Skeletal muscle satellite cell (primary cell): ENCODE measurements around the gene SMIM45.
A peak's percentile ranks its signal among the peaks of the same experiment; 100 is the strongest.

ENCODE experiments used
- H3K27me3 ChIP-seq: 2 replicates; pipeline ENCODE4 v1.7.0; 2013; ENCODE audit warnings: low read length; ENCODE audit not compliant: control insufficient read depth, insufficient read depth
- H3K36me3 ChIP-seq: 2 replicates; pipeline ENCODE4 v1.7.0; 2013; ENCODE audit warnings: mild to moderate bottlenecking, control low read depth, low read length; ENCODE audit not compliant: insufficient read depth
- H3K4me1 ChIP-seq: 2 replicates; pipeline ENCODE4 v1.7.0; 2013; ENCODE audit warnings: low read length; ENCODE audit not compliant: control insufficient read depth, insufficient read depth
- H3K4me2 ChIP-seq: 2 replicates; pipeline ENCODE4 v1.7.0; 2013; ENCODE audit warnings: mild to moderate bottlenecking, low read length
- H3K4me3 ChIP-seq: 2 replicates; pipeline ENCODE4 v1.7.0; 2013; ENCODE audit warnings: low read length
- H3K9ac ChIP-seq: 2 replicates; pipeline ENCODE4 v1.7.0; 2013; ENCODE audit warnings: mild to moderate bottlenecking, low read depth, low read length, moderate library complexity
- H3K9me3 ChIP-seq: replicated peaks from 2 replicates; pipeline ENCODE4 v1.7.0; 2013; ENCODE audit warnings: mild to moderate bottlenecking, control low read depth, low read length

SMIM45 gene

DNA sequence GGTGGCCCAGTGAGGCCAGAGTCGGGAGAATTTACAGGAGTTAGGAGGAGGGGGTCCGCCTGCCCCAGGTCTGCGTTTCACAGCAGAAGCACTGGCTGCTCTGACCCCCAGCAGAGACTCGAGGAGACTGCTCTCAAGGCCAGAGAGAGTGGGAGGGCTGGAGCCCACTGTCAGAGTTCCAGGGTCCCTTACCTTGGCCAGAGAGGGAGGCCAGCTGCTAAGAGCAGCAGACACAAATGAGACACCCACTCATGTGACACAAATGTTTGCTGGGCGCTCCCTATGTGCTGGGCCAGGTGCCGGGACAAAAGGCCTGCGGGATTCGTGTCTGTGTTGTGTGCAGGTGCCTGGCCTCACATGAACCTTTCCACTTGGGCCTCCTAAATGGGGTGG lies 22.5 kb upstream of the SMIM45 start:
- Histone ChIP-seq H3K9ac (no peak overlapping the region), H3K4me1 (peaks cover 4% of the 10 kb centered on the region), H3K4me2 (no peak overlapping the region), H3K27me3 (peaks cover 14% of the 10 kb centered on the region), H3K36me3 (no peaks in the 10 kb centered on the region), H3K9me3 (no peaks in the 10 kb centered on the region), H3K4me3 (no peak overlapping the region)

- no peak overlapping the region for H3K4me2 ChIP-seq
- no peak overlapping the region for H3K4me3 ChIP-seq
- H3K27me3 ChIP-seq = no peaks in the 10 kb centered on the region
- no peak overlapping the region for H3K9ac ChIP-seq
- no peaks in the 10 kb centered on the region for H3K4me1 ChIP-seq
- no peaks in the 10 kb centered on the region for H3K36me3 ChIP-seq
- no peaks in the 10 kb centered on the region for H3K9me3 ChIP-seq
These were observed 20.2 kb upstream of the SMIM45 start for GRCh38 chr22:41931701-41932269.

- Histone ChIP-seq H3K27me3 (no peaks in the 10 kb centered on the region), H3K4me3 (no peak overlapping the region), H3K9ac (no peak overlapping the region), H3K9me3 (no peaks in the 10 kb centered on the region), H3K36me3 (no peaks in the 10 kb centered on the region), H3K4me2 (no peak overlapping the region), H3K4me1 (no peaks in the 10 kb centered on the region)
These were observed 19.6 kb upstream of the SMIM45 start for GRCh38 chr22:41932353-41932752.

GRCh38 chr22:41933411-41934177 lies 18.4 kb upstream of the SMIM45 start:
- Histone ChIP-seq H3K27me3 (no peaks in the 10 kb centered on the region), H3K4me1 (no peaks in the 10 kb centered on the region), H3K9ac (no peak overlapping the region), H3K4me3 (no peak overlapping the region), H3K36me3 (peaks cover 3% of the 10 kb centered on the region), H3K9me3 (no peaks in the 10 kb centered on the region), H3K4me2 (no peak overlapping the region)

- no peak overlapping the region for H3K4me3 ChIP-seq
These were observed 17.5 kb upstream of the SMIM45 start for GRCh38 chr22:41934284-41935014.

DNA sequence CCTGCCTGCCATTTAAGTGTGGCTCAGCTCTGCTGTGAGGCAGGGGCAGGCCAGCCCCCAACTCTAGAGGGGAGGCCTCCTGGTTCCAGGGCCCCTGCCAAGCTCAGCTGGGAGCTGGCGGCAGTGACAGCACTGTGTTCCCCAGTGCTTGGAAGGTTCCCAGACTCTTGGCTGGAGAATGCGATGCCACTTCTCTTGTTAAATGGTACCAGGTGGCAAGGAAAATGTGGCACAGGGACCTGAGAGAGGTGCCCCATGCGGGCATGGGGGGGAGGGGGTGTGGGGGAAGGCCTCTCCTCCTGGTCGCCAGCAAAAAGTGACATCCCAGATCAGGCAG lies 17.0 kb upstream of the SMIM45 start:
- no peak overlapping the region for H3K4me3 ChIP-seq
- H3K27me3 ChIP-seq = no peaks in the 10 kb centered on the region
- H3K9ac ChIP-seq = no peak overlapping the region
- H3K36me3 ChIP-seq = peaks cover 3% of the 10 kb centered on the region
- no peak overlapping the region for H3K4me2 ChIP-seq
- no peaks in the 10 kb centered on the region for H3K9me3 ChIP-seq
- peaks cover 9% of the 10 kb centered on the region for H3K4me1 ChIP-seq

More at GRCh38 chr22:41934284-41935014, 17.5 kb upstream of the SMIM45 start:
- Histone ChIP-seq H3K4me1 (peaks cover 8% of the 10 kb centered on the region), H3K9ac (no peak overlapping the region), H3K36me3 (peaks cover 3% of the 10 kb centered on the region), H3K9me3 (no peaks in the 10 kb centered on the region), H3K4me2 (no peak overlapping the region), H3K27me3 (no peaks in the 10 kb centered on the region)

DNA sequence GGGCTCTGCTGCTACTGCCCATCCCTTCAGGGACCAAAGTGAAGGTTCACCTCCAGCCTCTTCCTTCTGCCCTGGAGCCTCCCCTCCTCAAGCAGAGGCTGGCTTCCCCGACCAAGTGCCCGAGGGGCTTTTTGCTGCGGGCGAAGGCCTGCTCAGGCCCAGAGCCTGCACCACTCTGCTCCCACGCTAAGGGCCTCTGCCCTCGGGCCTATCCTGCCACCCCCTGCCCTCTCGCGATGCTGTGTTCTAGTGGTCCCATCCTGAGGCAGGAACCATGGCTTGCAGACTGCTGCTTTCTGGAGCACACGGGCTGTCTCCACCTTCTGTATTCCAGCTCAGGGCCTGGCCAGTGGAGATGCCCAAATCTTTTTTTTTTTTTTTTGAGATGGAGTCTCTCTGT lies 16.4 kb upstream of the SMIM45 start:
- Histone ChIP-seq H3K4me1 (peaks cover 10% of the 10 kb centered on the region), H3K27me3 (no peaks in the 10 kb centered on the region), H3K36me3 (peaks cover 3% of the 10 kb centered on the region), H3K9ac (no peak overlapping the region), H3K9me3 (no peaks in the 10 kb centered on the region), H3K4me3 (no peak overlapping the region), H3K4me2 (no peak overlapping the region)

- no peaks in the 10 kb centered on the region for H3K27me3 ChIP-seq
- peaks cover 3% of the 10 kb centered on the region for H3K36me3 ChIP-seq
- H3K4me1 ChIP-seq = peaks cover 22% of the 10 kb centered on the region
- no peaks in the 10 kb centered on the region for H3K9me3 ChIP-seq
- H3K9ac ChIP-seq = no peak overlapping the region
- H3K4me2 ChIP-seq = no peak overlapping the region
- H3K4me3 ChIP-seq = no peak overlapping the region
These were observed 15.1 kb upstream of the SMIM45 start for GRCh38 chr22:41936894-41937169.

DNA sequence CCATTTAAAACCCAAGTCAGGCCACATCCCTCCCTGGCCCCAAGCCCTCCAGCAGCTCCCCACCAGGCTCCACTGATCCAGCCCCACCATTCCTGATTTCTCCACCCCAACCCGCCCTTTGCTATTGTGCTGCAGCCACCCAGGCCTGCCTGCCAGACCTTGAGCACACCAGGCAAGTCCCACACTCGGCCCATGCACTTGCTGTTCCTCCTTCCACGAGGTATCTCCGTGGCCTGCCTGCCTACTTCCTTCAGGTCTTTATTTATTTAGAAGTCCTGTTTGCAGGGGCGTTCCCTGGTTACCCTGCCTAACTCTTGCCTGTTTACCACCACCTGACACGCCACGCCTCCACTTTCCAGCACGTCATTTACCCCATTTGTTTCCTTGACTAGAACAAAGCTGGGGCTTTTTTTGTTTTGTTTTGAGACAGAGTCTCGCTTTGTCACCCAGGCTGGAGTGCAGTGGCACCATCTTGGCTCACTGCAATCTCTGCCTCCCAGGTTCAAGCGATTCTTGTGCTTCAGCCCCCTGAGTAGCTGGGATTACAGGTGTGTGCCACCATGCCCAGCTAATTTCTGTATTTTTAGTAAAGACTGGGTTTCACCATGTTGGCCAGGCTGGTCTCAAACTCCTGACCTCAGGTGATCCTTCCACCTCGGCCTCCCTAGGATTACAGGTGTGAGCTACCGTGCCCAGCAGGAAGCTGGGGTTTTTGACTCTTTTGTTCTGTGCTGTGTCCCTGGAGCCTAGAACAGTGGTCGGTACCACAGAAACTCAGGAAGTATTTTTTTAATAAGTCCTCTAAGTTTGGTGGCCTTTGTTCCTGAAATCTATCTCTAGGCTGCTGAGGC lies 11.7 kb upstream of the SMIM45 start:
- Histone ChIP-seq H3K4me1 (peaks cover 26% of the 10 kb centered on the region), H3K9ac (no peak overlapping the region), H3K4me2 (no peak overlapping the region), H3K36me3 (peaks cover 3% of the 10 kb centered on the region), H3K27me3 (no peaks in the 10 kb centered on the region), H3K9me3 (no peaks in the 10 kb centered on the region), H3K4me3 (no peak overlapping the region)

GRCh38 chr22:41940832-41941765 lies 10.9 kb upstream of the SMIM45 start:
- Histone ChIP-seq H3K9me3 (no peaks in the 10 kb centered on the region), H3K4me1 (peaks cover 33% of the 10 kb centered on the region), H3K4me3 (no peak overlapping the region), H3K9ac (no peak overlapping the region), H3K4me2 (peak overlapping the region; percentile 35), H3K27me3 (no peaks in the 10 kb centered on the region), H3K36me3 (peaks cover 3% of the 10 kb centered on the region)
